Activated T-cell treated with anti-CD3 and anti-CD28 coated beads for 24 hours (primary cell): ENCODE measurements around the gene TMEM187.

ENCODE experiments used
- DNase-seq: peaks from one replicate; pipeline ENCODE4 v3.0.0-alpha.2; 2020; ENCODE audit warnings: low read depth

Gene TMEM187

DNA sequence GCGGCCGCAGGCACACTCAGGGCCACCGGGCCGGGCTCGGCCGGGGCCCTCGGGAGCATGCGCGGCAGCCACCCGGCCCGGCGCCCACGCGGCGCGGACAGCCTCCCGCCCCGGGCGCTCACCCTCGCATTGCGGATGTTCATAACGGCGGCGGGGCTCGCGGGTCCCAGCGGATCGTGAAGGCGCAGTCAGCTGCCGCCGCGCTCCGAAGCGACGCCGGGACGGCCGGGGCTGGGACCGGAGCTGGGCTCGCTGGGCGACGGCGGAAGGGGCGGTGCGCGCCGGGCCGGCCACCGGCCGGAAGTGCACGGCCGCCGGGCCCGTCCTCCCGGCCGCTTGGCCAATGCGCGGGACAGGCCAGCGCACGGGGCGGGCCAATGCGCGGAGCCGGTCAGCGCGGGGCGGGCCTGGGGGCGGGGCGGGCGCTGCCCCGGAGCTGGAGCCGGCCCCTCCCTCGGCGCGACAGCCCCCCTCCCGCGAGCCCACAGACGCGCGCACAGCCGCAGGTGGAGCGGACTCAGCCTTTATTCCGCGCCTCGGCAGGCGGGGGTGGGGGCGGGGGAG lies 37.7 kb upstream of the TMEM187 start, which contains the start of gene NAA10:
Gene NAA10, minus strand, starts transcription at position 276 of the 564 bp plus-strand sequence. Its CDS starts 133 bp downstream, at position 143.
- peak; percentile 55 for DNase-seq

DNA sequence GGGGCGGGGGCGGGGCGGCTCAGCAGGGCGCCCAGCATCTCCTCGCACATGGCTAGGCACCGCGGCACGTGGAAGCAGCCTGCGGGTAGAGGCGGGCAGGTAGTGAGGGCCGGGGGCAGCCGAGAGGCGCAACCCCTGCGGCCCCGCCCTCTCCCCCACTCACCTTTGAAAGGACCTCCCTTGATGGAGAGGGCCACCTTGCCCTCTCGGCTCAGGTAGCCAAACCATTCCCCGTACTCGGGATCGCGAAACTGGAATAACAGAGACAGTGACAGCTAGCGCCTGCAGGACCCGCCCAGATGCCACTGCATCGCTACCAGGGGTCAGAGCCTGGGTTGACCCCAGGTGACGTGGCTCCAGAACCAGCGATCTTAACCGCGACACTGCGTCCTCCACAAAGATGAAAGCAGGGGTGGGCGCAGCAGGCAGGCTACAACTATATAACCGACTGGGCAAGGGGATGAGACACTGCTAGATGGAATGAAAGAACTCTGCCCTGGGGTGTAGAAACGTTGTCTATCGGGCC lies 37.2 kb upstream of the TMEM187 start:
- no peak for DNase-seq

DNA sequence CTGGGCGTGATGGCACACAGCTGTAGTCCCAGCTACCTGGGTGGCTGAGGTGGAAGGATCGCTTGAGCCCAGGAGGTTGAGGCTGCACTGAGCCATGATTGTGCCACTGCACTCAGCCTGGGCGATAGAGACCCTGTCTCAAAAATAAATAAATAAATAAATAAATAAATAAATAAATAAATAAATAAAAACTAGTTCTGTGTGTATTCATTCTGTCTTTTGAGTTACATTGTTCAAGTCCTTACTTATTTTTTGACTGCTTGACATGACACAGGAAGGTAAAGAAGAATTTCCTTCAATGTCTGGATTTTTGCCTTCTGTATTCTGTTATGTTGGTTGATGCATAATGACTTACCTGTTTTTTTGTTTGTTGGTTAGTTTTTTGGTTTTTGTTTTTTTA lies 35.5 kb upstream of the TMEM187 start:
- no peak for DNase-seq

DNA sequence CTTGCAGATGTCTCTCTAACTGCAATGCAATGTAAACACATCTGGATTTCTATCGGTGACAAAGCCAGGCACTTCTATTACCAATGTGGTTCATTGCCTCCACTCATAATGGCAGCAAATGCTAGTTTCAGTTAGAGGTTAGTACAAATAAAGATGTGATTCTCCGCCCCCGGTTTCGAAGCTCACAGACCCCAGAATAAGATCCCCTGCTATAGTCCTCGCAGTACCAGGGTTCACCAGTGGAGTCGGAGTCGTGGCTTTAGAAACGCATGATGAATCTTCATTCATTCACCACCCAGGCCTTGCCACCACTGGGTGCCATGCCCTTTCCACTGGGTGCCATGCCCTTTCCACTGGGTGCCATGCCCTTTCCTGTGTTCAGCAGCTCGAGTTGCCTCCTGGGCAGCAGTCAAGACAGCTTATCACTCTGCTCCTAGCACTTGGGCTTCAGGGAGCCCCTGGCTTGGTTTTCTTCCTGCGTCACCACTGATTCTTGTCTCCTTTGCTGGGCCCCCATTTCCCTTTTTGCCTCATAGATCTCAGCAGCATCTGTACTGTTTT lies 34.2 kb upstream of the TMEM187 start:
- no peak for DNase-seq

DNA sequence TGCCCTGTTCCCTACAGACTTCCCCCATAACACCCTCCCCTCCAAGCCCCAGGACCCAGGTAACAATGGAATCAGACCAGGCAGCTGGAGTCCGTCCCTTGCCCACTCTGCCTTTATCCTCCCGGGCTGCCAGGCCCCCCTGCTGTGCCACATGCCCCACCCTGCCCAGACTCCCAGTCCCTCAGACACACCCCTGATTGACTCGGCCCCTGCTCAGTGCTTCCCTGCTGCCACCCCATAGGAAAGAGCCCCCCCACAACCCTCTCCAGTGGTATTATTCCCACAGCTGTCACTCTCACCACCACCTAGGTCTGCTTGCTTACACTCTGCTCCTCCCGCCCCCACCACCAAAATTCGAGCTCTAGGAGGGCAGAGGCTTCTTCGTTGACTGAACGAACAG lies 33.0 kb upstream of the TMEM187 start:
- no peak for DNase-seq

DNA sequence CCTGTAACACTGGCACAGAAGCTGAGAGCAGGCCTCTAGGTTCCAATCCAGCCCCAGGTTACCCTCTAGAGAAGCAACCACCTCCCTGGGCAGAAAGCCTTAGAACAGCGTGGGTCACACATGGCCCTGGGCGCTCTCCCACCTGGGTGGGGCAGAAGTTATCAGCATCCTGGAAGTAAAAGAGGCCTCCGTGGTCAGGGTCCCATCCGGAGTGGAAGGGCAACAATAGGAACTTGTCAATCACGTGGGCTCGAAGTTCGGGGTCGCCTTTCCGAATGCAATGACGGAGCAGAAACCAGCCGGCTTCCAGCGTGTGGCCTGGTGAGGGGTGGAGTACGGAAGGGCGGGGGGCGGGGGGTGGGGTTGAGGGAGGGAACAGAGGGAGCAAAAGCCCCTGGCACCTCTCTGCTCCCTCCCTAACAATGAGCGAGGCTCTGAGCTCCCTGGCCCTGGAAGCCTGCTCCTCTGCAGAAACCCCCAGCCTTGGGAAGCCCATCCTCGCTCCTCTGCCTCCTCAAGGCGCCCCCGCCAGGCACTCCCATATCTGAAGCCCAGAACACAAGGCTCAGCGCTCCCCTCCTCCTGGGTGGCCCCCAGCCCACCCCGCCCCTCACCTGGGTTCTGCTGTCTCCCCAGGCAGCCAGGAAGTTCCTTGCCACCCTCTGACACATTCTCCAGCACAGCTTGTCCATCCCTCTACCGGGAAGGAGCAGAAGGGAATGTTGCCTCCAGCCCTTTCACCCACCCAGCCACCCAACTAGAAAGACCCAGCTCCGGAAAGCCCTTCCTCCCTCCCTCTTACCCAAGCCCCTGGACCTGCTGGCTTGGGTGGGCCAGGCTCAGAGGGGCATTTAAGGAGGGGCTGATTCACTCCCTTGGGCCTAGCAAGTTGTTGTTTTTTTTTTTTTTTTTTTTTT lies 31.0 kb upstream of the TMEM187 start:
- DNase-seq = no peak

DNA sequence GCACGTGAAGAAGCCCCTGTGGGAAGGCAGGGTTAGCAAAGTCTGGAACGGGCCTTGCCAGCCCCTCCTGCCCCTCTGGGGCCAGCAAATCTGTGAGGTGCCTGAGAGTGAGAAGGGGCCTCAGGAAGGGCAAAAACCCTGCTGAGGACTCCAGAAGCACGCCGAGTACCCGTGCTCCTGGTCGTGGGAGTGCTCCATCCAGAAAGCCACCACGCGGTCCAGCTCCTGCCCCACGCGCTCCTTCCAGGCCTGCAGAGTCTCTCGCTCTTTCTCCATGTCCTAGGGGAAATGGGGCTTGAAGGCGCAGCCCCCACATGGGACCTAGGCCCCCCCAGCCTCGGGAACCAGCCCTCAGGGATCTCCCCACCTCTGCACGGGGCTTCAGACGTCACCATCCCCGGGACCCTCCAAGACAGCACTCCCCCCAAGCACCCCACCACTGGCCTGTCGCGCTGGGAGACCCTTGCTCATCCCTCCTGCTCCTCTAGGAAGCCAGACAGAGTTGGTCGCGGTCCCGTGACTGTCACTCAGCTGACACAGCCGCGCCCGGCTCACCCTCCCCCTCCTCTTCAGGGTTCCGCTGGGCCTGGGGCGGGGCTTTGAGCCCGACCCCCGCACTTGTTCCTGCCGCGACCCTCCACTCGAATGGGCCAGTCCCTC lies 28.3 kb upstream of the TMEM187 start, which contains the start of gene RENBP:
Gene RENBP, minus strand, starts transcription at position 504 of the 660 bp plus-strand sequence. Its CDS starts 33 bp downstream, at position 471.
- no peak for DNase-seq

DNA sequence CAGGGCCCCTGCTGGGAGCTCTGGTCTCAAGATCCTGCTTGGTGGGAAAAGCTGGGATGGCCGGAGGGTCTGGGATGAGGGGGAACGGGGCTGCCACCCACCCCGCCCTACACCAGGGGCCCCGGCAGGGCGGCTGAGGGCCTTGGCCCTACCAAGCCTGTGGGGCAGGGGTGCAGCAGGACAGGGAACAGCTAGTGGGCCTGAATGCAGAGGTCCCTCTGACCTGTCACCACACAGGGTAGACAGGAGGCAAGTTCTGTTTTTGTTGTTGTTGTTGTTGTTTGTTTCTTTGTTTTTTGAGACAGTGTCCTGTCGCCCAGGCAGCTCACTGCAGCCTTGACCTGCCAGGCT lies 27.8 kb upstream of the TMEM187 start:
- no peak for DNase-seq

DNA sequence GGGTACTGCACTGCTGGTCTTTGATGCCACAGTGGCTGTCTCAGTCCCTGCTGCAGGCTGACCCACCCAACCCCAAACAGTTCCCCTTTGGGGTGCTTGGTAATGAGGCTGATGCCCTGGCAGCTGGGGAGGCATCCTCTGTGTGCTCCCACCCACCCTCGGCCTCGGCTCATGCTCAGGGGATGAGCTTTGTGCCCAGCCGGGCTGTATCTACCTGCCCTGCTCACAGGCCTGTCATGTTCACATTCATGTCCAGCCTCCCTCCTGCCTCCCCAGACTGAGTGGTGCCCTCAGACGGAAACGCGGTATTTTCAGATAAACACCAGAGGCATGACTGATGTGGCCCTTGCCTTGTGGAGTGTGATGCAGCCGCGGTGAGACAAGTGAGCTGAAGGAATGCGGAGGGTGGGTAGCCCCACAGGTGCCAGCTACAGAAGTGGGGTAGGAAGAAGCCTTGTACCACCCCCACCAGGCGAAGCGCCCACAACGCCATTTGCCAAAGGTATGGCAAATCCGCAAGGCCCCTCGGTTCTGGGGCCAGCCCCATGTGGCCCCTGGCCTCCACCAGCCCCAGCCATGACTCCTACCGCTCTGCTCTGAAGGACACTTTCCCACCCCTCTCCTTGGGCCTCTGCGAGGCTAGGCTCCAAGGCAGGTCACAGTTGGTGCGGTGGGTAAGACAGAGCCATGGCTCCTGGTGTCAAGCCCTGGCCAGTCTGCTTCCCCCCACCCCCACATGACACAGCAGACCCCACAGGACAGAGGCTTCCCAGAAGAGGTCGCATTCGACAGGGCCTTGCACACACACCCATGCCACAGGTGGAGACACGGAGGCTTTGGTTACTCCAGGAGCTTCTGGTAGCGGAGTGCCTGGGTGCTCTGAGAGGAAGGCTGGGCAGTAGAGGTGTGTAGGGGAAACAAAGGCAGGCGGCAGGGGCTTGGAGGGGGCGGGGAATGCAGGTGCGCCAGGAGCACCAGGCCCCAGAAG lies 26.3 kb upstream of the TMEM187 start:
- DNase-seq = no peak

DNA sequence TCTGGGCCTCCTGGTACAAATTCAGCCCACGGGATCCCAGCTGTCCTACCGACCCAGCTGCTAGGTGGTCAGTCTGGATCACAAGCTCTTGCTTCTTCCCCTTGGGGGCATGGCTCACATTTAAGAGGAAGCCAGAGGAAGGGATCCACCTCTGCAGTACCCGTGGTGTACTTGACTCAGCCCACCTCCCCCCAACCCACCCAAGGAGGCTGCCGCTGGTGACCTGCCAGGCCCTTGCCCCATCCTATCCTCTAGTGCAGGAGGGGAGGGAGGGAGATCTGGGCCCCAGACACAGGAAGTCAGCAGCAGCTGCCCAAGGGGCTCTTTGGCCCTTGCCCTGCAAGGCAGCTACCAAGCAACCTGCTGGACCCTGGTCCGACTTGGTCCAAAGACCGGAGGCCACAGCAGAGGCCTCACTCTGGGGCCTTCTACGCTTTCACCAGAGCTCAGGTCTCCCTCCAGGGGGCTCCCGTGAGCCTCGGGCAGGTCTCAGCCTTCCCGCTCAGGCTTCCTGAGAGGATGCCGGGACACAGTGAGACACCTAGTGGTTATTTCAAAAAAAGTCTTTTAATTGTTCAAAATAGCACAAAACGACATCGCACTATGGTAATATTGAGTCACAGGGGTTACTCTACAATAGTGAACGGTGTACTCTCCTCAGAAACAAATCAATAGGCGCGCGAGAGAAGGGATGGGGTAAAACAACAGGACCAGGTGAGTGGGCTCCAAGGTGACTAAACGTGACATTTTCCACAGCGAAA lies 25.4 kb upstream of the TMEM187 start:
- peak; percentile 70 for DNase-seq

DNA sequence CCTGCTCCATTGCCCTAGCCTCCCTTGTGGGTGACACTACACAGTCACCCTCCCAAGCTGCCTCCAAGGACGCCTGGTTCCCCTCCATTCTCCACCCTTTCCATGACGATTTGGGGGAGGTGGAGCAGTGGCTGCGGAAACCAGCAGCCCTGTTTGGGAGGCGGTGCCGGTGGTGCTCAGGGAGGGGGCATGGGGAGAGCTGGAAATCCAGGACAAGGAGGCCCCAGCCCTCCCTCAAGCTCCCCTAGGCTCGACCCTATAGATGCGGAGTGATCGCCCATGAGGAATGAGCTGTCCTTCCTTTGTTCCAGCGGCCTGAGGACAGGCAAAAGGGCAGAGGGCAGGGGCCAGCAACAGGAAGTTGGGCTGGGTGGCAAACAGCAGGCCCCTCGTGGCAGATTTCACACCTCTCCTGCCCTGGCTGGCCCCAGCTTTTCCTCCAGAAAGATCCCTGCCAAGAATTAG lies 24.5 kb upstream of the TMEM187 start:
- DNase-seq = no peak

DNA sequence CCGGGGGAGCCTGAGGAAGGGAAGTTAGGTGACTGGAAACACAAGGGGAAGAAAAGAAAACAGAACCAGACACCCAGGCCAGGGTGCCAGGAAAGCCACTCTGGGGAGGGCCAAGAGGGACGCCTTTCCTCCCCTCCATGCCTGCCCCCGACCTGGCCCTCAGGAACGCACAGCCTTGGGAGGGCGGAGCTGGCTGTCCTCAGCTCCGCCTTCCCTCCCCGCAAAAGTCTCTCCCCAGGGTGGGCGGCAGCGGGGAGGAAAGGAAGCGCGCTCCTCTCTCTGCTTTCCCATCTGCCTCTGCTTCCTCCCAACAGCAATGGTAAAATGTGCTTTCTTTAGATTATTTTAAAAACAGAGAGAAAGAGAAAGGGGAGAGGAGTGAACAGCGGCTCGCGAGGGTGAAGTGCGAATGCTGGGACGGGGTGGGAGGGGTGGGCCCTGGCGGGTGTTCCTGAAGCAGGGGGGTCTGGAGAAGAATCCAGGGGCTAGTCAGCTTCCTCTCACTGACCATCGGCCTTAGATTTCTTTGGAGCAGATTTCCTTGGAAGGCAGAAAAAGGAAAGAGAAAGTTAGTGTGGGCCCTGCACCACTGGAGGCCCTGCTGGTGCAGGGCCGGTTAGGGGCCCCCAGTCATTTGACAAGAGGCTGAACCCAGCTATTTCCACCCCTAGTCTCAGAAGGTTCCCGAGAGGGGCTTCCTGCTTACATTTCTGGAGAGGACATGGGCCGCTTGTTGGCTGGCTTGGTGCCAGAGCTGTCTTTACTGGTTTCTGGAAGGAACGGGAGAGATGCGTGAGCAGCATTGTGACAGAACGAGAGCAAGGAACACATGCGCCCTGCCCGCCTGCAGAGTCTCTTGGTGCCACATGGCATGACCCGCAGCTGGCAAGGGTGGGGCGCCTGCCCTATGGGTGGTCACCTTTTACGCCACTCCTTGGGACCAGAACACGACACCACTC lies 23.4 kb upstream of the TMEM187 start:
- DNase-seq = no peak

DNA sequence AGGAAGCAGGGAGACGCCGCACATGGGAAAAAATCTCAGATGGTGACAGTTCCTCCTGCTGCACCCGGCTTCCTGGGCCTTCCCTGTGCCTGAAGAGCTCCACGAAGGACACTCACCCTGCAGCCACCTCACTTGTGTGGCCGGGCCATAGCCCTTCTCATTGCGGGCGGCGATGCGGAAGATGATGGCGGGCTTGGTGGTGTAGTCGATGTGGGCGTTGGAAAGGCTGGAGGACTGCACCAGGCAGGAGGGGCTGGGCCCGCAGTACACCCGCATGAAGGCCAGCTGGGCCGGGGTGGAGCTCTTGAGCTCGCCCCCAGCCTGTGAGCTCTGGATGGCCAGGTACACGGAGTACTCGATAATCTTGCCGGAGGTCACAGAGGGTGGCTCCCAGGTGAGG lies 22.4 kb upstream of the TMEM187 start:
- no peak for DNase-seq

DNA sequence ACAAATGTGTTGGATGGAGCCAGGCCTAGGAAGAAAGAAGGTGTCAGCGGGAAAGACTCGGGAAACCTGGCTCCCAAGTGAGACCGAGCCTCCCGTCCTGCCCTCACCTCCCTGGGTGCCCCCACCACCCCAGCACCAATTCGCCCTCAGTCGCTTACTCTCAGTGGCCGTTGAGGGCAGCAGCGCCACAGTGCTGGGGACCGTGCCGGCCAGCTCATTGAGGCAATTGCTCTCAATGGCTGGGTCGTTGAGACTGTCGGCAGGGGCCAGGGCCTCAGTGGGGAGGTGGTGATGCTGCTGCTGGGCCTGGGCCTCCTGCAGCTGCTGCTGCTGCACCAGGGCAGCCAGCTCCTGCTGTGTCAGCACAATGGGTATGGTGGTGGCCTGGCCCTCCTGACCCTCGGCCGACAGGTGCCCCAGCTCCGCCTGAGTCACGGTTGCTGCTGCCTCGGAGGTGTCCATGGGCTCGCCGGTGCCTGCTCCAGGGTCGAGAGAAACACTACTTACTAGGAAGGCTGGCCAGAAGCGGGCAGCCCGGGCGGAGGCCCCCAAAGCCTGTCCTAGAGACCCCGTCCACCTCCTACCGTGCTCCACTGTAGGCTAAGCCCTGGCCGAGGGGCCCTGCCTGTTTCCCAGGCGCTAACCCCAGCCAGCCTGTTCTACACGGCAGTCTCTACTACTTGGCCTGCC lies 20.7 kb upstream of the TMEM187 start:
- DNase-seq = no peak

DNA sequence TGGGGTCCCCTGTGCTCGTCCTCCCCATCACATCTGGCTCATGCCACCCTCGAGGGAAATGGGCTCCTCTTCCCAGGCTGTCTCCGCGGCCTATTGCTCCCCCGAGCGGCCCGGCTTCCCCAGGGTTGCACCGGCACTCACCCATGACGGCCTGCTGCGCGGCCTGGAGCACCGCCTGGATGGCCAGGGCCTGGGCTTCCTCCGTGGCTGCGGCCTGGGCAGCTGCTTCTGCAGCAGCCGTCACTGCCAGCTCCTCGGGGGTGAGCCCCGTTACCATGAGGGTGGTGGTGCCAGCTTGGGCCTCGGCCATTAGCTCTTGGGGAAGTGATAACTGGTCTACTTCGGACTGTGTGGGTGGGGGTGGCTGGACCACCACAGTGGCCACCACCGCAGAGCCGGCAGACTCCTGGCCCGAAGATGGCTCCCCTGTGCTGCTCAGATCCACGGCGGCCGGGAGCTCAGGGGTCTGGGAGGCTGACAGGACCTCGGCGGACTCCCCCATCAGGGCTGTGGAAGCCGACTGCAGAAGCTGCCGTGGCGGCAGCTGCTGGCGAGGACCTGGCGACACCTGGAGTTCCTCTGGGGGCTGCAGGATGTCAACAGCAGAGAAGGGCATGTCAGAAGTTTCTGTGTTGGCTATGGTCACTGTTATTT lies 20.1 kb upstream of the TMEM187 start:
- no peak for DNase-seq

DNA sequence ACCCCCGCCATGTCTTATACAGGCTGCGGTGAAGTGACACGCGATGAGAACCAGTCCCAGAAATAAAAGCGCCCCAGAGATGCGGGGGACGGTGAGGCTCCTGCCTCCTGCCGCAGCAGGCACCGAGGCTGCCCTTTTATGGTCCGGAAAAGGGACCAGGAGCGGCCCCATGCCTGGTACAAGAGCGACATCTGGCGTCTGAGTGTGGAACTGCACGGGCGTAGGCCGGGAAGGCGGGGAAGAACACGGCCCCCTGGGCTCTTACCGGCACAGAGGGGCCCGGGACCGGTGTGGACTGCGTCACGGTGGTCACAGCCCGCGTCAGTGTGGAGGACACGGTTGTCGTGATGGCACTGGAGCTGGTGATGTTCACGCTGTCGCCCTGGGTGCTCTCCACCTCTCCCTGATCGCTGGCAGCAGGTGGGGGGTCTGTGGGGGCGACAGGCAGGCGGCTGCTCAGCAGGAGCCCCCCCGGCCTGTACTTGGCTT lies 19.2 kb upstream of the TMEM187 start:
- peak; percentile 67 for DNase-seq

DNA sequence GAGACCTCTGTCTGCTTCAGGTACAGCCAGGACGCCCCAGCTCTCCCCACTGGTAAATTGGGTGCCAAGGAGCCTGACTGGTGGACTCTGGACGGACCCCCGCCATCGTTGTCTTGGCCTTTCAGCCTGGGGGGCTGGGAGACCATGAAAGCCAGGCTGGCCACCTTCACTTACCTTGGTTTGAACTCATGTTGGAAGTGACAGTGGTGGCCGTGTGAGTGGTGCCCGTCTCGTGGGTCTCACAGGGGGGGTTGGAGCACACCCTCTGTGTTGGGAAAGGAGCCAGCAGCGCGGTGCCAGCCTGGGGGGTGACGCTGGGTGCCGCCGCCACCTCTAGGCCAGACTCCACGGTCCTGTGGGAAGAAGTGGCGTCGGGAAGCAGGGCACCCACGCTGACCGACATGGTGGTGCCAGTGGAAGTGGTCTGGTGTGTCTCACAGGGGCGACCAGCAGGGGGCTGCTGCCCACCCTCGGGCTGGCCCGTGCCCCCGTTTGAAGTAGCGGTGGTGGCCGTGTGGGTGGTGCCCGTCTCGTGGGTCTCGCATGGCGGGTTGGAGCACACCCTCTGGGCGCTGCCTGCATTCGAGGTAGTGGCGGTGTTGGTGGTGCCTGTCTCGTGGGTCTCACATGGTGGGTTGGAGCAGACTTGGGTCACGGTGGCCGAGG lies 18.5 kb upstream of the TMEM187 start:
- no peak for DNase-seq
